GM19240 (cell line): ENCODE results near the gene B4GALT3.

Experiments used
- DNase-seq: peaks from one replicate; pipeline ENCODE4 v3.0.0; 2011; ENCODE audit warnings: low spot score; ENCODE audit not compliant: insufficient read length

B4GALT3 gene

GRCh38 chr1:161130266-161130665, 47.0 kb downstream of the B4GALT3 start:
- DNase-seq, result no peak

GRCh38 chr1:161128591-161129420, 48.5 kb downstream of the B4GALT3 start:
- no peak for DNase-seq

GRCh38 chr1:161127649-161128048, 49.7 kb downstream of the B4GALT3 start:
- no peak for DNase-seq

- no peak for DNase-seq
Measured at GRCh38 chr1:161122967-161123366, 54.3 kb downstream of the B4GALT3 start.

GRCh38 chr1:161121834-161122233, 55.5 kb downstream of the B4GALT3 start:
- no peak for DNase-seq
